Prostate gland (tissue), 2 donors: ENCODE data around the gene SREBF1.

Experiments used
- POLR2AphosphoS5 ChIP-seq: sonication (generic); formaldehyde crosslinking; IDR thresholded peaks from one replicate; pipeline ENCODE4 v1.6.1; 2017; ENCODE audit warnings: antibody characterized with exemption
- TF ChIP-seq, protein P1 (sequence below), 4 experiments: fragments of 200-600 bp in 2 of 4; fragments of 450-650 bp in 2 of 4; sonication (generic) in 2 of 4; IDR thresholded peaks; 1 replicate in 3 of 4; 2 replicates in 1 of 4; pipeline ENCODE4 v1.5.1; 2016 to 2019; ENCODE audit warnings: antibody characterized with exemption in 4 of 4, mild to moderate bottlenecking in 2 of 4, moderate library complexity in 2 of 4

DNA sequence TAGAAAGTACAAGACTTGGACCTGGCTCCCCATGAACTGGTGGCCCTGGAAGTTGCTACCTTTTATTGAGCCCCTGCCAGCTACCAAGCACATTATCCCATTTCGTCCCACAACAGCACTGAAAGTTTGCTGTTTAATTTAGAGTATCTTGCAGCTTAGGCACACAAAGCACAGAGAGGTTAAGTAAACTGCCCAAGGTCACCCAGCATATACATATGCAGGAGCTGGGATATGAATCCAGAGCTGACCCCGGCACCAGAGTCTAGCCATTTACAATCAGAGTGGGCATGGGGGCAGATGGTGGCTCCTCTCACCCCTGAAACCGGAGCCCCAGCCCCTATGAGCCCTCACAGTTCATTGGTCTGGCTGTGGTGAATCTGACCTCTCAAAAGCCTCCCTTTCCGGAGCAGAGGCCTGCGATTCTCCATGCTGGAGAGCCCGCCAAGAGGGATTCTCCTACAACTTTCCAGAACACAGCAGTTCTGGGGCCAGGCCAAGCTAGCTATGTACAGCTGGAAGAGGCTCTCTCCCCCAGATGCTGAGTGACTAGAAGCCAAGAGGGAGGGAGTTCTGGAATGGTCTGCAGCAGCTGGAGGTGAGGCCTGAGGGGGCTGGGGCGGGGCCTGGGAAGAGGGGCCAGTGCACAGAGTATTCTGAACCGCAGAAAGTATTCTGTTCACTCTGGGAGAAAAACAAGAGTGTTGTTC, 58.3 kb downstream of the SREBF1 start:
- TF ChIP-seq, protein P1, sequence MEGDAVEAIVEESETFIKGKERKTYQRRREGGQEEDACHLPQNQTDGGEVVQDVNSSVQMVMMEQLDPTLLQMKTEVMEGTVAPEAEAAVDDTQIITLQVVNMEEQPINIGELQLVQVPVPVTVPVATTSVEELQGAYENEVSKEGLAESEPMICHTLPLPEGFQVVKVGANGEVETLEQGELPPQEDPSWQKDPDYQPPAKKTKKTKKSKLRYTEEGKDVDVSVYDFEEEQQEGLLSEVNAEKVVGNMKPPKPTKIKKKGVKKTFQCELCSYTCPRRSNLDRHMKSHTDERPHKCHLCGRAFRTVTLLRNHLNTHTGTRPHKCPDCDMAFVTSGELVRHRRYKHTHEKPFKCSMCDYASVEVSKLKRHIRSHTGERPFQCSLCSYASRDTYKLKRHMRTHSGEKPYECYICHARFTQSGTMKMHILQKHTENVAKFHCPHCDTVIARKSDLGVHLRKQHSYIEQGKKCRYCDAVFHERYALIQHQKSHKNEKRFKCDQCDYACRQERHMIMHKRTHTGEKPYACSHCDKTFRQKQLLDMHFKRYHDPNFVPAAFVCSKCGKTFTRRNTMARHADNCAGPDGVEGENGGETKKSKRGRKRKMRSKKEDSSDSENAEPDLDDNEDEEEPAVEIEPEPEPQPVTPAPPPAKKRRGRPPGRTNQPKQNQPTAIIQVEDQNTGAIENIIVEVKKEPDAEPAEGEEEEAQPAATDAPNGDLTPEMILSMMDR (IDR thresholded peaks at IDR 0.05), result no peak
- no peak for TF ChIP-seq POLR2AphosphoS5
